ENCODE data around the gene REPIN1.

DNA sequence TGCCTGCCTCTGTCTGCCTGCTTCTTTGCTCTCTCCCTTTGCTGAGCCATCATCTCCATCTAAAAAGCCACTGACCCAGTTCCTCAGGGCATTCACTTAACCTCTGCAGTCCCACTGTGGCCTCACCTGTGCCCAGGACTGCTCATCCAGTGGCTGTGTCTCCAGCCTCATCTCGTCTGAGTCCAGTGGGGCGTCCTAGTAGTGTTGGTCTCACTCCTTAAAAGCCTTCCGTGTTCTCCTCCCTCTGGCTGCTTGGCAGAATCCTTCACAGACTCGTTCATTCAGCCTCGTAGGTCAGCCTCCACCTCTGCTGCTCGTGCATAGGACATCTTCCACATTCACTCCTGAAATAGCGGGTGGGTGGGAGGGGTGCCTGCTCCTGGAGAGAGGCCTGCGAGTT is 34.5 kb upstream of the REPIN1 start:
- TF ChIP-seq, protein P1, sequence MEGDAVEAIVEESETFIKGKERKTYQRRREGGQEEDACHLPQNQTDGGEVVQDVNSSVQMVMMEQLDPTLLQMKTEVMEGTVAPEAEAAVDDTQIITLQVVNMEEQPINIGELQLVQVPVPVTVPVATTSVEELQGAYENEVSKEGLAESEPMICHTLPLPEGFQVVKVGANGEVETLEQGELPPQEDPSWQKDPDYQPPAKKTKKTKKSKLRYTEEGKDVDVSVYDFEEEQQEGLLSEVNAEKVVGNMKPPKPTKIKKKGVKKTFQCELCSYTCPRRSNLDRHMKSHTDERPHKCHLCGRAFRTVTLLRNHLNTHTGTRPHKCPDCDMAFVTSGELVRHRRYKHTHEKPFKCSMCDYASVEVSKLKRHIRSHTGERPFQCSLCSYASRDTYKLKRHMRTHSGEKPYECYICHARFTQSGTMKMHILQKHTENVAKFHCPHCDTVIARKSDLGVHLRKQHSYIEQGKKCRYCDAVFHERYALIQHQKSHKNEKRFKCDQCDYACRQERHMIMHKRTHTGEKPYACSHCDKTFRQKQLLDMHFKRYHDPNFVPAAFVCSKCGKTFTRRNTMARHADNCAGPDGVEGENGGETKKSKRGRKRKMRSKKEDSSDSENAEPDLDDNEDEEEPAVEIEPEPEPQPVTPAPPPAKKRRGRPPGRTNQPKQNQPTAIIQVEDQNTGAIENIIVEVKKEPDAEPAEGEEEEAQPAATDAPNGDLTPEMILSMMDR (IDR thresholded peaks at IDR 0.05): no peak
- no peak for TF ChIP-seq POLR2A (IDR thresholded peaks at IDR 0.05)
